Ureter (tissue), 1 donor: Measurements from ENCODE around the gene EXOC3L1. TPM values are rescaled to one million over a fixed set of nuclear protein-coding genes. Genes with fewer than 3 reads are reported as not detected.

Experiments
- DNase-seq: peaks from one replicate; pipeline ENCODE4 v3.0.0-alpha.2; 2020; ENCODE audit warnings: low spot score
- total RNA-seq: library from RNA; stranded (reverse); gene quantifications from one replicate; pipeline ENCODE4 v1.2.4, GENCODE V29; 2023
- donor health status: DM: yes; HTN: yes; CAD: no.

The EXOC3L1 gene
- total RNA-seq, 1 donor from 2014 or later: 5.2 TPM

DNA sequence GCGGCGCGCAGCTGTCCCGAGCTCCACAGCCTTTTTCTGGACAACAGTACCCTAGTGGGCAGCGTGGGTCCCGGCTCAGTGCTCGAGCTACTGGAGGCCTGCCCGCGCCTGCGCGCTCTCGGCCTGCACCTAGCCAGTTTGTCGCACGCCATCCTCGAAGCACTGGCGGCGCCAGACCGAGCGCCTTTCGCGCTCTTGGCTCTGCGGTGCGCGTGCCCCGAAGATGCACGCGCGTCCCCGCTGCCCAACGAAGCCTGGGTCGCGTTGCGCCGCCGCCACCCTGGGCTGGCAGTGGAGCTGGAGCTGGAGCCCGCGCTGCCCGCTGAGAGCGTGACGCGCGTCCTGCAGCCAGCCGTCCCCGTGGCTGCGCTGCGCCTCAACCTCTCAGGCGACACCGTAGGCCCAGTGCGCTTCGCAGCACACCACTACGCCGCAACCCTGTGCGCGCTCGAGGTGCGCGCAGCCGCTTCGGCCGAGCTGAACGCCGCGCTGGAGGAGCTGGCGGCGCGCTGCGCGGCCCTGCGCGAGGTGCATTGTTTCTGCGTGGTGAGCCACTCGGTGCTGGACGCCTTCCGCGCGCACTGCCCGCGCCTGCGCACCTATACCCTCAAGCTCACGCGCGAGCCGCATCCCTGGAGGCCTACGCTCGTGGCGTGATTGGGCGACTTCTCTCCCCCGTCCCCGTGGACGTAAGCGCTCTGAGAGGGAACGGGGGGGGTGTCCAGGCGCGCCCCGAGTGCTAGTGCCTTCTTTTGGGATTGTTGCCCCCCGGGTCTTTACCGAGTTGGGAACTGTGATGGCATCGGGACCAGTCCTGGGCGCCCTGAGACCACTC, 26.6 kb downstream of the EXOC3L1 start:
- DNase-seq: peak; percentile 53

DNA sequence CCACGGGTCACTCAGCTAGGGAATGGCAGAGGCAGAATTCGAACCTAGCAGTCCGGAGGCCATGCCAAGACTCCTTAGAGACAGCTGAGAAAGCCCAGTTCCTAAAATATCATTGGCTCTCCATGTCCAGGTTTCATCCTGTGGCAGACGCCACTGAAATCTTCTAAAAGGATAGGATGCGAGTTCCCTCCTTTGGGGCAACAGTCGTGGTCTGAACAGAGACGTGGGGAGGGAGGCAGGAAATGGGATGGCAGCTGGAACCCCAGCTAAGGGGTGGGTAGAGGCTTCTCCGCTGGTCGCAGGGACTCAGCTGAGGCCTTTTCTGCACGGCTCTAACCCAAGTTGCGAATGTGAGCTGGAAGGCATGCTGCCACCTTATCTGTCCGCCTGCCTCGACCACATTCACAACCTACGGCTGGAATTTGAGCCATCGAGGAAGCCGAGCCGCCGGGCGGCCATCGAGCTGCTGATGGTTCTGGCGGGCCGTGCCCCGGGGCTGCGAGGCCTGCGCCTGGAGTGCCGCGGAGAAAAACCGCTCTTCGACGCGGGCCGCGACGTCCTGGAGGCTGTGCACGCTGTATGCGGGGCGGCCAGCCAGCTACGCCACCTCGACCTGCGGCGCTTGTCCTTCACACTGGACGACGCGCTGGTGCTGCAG, 27.3 kb downstream of the EXOC3L1 start:
- peak; percentile 43 for DNase-seq

DNA sequence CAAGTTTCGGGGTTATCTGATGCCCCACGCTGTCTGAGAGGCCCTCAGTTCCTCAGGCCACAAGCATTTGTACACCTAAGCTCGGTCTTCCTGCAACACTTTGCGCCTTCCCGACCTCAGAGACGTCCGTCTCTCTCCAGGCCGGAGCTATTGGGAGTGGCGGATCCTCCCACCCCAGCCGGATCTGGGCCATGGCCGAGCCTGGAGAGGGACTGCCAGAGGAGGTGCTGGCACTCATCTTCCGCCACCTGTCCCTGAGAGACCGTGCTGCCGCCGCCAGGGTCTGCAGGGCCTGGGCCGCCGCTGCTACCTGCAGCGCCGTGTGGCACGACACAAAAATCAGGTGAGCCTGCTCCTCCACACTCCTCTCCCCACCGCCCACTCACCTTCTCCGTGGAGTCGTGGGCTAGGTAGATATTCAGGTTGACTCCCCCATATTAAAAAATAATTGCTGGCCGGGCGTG, 28.3 kb downstream of the EXOC3L1 start:
- DNase-seq: no peak

DNA sequence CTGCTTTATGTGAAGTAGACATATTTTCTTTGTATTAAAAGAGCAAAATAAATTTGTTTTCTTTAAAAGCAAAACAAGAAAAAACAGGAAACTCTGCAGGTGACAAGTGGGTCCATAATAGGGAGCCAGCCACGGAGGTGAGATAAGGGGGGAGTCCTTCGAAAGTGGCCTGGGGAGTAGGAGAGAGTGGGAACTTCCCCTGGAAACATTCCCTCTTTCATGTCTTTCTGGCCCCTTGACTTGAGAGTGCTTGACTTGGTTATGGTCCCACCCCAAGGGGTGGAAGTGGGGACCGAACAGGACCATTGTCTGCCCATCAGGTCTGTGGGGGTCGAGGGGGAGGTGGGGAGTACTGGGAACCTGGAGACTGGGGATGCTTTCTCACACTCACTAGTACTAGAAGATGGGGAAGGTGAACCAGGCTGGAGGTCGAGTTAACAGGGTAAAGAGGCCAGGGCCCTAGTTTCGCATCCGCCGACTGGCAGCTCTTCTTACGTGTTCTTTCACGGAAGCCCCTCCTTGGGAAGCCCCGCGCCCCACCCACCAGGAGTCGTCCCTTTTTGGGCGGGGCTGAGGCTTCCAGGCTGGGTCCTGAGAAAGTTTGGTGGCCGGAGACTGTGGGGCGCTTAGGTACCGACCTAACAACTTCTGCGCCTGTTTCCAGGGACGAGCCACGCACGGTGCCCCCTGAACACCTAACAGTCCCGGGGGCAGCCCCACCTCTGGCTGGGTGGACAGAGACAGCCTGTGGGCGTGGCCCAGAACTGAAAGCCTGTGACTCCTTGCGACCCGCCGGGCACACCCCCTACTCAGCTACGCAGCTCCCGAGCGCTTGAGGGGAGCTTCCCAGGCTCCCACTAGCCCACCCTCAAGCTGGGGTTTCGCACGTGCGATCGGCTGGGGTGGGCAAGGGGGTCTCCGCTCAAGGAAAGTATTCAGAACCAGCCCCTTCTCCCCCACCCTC, 31.0 kb downstream of the EXOC3L1 start:
- no peak for DNase-seq

DNA sequence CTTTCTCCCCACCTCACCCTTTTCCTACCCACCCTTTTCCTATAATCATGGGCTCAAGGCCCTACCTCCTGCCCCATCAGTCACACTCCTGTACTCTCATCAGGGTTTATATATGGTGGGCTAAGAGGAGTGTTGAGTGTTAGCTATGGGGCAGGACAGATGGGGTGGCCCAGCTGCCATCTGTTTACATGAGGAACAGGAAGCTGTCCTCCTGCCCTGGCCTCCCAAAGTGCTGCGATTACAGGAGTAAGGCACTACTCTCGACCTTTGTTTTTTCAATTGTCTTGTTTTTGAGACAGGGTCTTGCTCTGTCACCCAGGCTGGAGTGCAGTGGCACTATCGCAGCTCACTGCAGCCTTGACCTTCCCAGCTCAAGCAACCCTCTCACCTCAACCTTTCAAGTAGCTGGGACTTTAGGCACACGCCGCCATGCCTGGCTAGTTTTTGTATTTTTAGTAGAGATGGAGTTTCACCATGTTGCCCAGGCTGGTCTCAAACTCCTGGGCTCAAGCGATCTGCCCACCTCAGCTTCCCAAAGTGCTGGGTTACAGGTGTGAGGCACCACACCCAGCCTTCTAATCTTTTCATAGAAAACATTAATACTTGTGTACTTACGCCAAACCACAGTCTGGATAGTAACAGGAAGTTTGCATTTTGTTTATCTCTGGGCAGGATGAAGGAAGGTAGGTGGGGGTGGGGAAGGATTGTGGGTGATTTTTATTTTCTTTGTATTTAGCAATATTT, 31.9 kb downstream of the EXOC3L1 start:
- DNase-seq: no peak

DNA sequence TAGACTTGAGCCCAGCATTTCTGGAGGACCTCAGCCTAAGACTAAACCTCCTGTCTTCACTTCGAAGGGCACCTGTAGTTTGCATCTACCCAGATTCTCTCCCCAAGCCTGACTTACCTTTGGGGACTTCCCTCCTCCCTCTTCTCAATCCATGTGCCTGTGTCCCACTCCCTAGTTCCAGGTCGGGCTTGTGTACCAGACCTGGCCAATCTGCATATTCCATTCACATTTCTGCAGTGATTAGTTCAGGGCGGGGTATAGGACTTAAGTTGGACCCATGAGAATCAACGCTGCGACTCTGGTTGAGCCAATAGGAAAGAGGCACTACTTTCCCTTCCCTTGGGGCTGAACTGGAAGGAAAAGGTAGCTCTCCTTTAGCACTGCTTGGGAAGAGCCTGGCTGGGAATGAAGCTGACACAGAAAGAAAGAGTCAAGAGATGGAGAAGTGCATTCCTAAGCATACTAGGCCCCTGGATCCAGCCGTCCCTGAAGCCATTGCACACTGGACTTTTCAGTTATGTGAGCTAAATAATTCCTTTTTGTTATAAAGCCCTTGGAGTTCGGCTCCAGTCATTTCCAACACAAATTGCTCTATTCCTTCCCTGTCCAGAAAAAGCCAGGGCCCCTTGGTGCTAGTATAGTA, 32.7 kb downstream of the EXOC3L1 start:
- DNase-seq: no peak

DNA sequence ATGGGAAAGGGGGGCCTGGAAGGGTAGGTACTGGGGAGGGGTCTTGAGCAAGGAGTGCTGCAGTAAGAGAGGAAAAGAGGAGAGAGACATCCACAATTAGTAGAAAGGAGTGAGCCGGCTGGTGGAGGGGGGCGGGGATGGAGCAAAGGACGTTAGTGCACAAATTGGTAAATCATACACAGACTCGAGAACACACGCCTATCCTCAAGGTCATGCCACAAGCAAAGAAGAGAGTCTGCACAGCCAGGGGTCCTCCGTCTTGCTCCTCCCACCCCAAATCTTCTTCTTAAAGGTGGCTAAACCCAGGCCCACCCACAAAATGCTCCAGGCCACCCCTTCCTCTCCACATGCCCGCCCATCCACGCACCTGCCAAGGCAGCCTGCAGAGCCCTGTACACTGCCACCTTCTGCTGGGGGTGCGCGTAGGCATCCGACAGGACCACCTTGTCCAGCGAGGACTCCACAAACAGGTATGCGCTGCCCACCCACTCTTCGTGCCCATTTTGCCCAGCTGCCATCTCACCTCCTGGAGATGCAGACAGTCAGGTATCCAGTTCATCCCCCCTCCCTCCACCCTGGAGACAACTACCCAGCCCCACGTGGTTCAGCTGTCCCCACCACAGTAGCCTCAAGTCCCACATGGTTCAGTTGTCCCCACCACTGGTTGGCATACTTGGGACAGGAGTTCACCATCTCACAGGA, 33.6 kb downstream of the EXOC3L1 start:
- no peak for DNase-seq

DNA sequence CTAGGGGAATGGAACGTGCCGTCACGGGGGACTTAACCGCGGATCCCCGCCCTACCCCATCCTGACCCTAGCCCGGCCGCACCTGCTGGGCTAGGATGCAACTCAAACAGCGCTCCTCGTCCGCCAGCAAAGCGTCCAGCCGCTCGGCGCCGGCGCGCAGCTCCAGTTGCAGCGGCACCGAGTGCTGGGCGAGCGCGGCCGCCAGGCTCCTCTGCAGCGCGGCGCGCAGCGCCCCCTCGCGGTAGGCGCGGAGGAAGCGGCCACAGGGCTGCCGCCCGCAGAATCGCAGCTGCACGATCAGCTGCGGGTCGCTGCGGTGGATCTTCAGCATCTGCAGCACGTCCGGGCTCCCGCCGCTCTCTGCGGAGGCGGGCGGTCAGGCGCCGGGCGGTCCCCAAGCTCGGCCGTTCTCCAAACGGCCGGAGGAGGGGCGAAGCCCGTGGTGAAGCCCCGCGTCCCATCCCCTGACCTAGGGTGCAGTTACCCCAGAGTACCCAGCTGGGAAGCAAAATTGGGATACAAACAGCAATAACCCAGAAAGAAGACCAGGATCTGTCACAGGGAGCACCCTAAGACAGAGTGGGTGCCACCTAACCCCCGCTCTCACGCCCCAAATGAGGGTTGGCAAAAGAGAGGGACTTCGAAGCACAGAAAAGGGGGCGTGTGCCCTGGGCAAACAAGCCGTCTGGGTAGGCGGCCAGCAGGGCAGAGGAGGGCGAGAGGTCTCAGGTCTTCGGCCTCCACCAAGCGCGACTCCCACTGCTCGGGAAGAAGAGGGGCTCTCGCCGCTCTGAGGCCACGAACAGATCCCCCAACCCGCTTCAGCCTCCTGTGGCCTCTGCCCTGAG, 34.4 kb downstream of the EXOC3L1 start:
- no peak for DNase-seq

DNA sequence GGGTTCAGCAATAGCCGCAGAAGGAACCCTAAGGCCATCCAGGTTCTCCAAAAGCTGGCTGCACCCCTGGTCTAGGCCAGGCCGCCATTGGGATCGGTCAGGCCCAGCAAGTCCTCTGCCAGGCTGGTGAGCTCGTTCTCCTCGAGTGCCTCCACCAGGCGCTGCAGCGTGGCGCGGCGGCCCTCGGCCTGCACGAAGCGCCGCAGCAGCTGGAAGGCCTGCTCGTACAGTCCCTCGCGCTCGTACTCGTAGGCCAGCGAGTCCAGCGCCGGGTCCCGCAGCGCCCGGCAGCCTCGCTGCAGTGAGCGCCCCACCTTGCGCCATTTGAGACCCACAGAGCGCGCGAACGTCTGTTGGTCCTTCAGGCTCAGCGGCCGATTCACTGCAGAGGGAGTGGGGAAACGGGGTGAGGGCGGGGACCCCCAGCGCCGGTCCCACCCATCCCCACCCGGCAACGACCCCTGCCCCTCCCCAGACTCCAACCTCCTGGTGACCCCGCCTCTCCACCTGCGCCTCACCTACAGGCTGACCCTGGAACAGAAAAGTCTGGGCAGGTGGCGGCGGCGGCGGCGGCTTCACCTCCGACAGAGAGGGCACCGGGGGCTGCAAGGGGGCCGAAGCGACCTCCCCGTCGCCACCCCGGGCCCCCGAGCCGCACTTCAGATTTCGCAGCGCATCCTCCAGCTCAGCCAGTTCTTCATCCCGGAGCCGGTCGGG, 35.2 kb downstream of the EXOC3L1 start:
- DNase-seq: no peak

DNA sequence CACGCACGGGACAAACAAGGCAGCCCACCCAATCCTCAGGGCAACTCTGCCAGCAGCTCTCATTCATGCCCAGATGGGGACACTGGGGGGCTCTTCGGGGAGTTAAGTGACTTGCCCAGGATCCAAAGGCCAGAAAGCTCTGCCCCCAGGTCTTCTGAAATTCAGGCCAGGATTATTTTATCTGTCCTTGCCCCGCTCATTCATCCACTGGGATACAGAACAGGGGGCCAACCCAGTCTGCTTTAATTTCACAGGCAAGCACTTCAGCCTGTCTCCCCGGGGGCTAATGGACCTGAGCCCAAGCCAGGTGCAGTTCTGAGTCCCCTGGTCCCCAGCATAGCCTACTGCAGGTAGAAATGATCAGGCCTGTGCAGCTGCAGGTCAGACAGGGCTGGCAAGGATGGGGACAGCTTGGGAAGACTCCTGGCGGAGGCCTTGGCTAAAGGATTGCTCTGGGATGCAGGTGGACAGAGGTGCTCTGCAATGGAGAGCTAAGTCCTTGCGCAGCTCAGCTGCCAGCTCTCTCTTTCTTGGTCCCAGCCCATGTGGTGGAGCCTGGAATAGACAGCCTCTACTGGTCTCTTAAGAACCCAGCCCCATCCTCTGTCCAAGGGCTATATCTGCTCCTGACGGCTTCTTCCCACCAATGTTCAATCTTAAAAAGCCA, 38.4 kb downstream of the EXOC3L1 start:
- no peak for DNase-seq

DNA sequence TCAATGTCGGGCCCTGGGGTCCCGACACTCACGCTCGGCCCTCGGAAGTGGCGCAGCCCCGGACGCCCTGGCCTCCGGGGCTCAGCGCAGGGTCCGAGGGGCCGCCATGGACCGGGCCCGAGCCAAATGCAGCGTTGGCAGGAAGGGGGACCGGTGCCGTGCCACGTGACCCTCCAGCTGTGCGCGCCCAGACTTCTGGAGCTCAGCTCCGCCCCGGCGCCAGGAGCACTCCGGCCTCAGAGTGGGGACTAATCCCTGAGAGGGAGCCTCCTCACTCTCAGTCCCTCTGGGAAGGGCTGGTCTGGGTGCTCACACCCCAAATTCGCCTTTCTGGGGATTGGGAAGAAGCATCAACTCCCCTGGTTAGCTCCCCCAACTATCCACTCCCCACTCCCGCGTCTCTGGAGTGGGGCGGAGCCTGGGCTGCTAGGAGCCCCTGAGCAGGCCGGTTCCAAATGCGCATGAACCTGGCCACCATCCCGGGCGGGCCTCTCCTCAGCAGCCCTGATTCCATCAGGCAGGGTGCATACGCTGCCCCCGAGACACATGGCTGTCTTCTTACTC, 39.0 kb downstream of the EXOC3L1 start, which contains the start of gene B3GNT9:
B3GNT9 (minus strand) TSS at position 166 of the 564 bp plus-strand sequence. CDS start 513 bp downstream, outside the sequence.
- peak; percentile 80 for DNase-seq

DNA sequence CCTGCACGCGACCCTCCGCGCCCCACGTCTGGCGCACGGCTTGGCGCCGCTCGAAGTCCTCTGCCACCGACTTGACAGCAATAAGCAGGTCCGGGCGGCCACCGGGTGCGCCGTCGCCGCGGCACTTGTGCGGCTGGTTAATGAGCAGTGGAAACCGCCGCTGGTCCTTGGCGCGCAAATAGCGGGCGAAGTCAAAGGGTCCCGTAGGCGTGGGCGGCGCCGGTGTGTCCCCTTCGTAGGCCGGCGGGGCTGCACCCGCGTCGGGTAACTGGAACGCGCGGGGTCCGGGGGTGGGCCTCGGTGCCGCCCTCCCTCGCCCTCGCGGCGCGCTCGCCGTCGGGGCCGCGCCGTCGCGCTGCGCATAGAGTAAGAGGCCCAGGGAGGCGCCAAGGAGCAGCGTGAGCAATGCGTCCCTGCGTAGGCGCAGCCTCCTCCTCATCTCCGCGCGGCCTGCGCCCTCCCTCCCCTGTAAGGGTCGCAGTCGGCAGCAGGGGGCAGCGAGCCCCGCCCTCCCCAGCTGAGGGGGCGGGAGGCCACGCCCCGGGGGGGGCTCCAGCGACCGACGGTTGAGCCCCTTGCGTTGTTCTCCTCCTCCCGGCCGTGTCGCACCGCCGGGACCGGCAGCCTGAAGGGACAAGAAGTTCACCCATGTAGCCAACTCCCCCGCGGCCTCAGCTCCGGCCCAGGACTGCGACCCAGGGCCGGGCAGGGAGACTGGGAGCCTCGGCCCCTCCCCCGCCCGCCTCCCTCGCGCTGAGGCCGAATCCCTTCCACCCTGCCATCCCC, 39.7 kb downstream of the EXOC3L1 start:
- no peak for DNase-seq

DNA sequence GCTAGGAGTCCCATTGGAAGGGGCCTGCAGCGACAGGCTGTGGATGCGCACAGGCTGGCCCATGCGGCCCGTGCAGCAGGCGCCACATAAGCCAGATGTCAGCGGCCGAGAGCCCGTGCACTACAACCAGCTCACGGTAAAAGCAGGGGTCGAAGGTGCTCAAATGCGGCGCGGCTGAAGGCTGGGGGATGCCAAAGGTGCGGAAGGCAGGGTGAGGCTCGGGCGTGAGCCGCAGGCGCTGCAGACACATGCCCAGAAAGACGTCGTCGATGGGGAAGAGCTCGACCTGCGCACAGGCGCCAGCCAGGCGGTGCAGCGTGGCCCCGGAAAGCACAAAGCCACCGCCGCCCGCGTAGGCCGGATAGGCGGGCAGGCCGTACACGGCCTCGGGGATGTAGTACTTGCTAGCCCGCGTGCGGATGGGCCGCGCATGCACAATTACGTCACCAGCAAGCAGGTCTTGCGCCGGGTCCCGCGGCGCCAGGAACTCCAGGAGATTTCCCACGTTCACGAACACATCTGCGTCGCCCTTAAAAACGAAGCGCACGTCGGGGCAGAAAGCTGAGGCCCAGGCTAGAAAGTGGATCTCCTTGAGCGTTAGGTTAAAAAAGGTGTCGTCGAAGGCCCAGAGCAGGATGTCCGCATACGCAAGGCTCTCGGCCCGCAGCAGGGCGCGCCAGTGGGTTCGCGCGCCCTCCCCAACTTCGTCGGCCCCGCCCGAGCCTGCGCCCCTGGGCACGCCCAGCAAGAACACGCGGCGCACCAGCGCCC, 40.5 kb downstream of the EXOC3L1 start:
- DNase-seq: no peak

DNA sequence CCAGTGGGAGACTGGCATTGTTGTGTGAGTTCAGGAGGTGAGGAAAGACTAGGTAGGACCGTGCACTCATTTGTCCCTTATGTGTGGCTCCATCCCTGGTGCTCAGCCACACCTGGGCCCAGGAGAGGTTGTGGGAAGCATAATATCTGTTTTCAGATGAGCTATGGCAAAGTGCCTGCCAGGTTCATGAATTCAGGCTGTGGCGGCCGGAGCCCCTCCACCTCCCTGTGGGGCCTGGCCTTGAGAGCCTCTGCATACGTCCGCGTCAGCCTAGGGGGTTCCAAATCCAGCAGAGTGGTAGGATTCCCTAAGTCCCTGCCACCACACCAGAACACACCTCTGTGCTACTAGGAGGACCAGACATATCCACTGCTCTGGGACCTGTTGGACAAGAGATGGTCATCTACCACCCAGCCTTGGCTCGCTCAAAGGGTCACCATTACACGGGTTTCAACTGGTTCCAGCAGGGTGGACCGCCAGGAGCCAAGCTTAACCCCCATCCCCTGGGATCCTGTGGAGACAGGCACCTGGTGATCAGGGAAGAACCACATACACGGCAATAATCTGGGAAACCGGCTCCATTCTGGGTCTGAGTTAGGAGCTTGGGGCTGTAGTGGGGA, 41.2 kb downstream of the EXOC3L1 start:
- no peak for DNase-seq

DNA sequence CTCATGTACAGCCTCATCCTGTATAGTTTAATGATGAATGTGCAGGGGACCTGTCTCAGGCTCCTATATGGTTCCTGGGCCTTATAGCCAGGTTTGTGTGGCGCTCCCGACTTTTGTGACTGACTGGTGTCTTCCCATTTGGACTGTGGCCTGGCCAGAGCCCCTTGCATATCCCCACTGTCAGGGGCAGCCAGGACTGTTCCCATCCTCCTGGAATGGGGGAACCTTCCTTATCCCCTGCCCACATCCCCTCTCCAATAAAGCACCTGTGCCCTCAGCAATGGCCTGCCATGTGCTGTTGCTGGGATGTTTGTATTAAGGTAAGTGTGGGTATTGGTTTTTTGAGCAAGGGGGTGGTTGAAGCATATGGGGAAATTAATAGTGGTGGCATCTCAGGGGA, 41.7 kb downstream of the EXOC3L1 start:
- no peak for DNase-seq
